ENCODE results near the gene ZSCAN25.

ZSCAN25 gene

DNA sequence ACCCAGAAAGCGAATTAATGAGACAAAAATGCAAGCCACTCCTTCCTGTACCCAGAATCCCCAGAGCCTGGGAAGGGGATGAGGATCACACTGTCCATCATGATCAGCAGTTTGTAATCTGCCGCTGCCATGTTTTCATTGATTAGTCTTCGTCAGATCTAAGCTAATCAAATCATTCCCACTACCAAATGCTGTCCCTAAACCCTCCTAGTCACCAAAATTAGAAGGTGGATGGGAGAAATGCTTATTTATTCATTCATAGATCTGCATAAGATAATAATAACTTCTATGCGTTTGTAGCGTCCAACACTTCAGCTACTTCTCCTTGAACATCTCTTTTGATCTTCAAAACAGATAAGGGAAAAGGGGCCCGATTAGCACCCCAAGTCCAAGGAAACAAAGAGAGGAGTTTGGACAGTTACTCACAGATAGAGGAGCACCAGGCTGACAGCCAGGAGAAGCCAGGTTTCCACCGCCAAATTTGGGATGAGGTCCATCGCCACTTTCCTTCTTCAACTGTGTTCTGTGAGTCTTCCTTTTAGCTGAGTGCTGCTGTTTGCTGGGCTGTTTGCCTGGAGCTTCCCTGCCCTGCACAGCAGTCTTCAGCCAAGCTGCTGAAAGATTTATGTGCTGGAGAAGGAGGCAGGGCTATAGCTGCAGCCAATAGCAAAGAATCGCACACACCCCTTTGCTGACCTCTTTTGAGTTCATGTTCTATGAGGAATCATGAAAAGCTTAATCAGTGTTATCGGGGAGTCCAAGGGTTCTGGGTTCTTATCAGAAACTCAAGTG lies 62.9 kb downstream of the ZSCAN25 start, which contains the start of gene CYP3A5:
Gene CYP3A5, minus strand, starts transcription at position 597 of the 792 bp plus-strand sequence. Its CDS starts 100 bp downstream, at position 497.
- TF ChIP-seq SIN3A (IDR thresholded peaks at IDR 0.05; ENCODE audit: borderline replicate concordance, insufficient read depth, low read length) (no peak), FOXP2 (optimal IDR thresholded peaks at IDR 0.05; ENCODE audit: borderline replicate concordance, extremely low read depth, extremely low read length, insufficient read depth) (no peak)
- TF ChIP-seq, protein P1, sequence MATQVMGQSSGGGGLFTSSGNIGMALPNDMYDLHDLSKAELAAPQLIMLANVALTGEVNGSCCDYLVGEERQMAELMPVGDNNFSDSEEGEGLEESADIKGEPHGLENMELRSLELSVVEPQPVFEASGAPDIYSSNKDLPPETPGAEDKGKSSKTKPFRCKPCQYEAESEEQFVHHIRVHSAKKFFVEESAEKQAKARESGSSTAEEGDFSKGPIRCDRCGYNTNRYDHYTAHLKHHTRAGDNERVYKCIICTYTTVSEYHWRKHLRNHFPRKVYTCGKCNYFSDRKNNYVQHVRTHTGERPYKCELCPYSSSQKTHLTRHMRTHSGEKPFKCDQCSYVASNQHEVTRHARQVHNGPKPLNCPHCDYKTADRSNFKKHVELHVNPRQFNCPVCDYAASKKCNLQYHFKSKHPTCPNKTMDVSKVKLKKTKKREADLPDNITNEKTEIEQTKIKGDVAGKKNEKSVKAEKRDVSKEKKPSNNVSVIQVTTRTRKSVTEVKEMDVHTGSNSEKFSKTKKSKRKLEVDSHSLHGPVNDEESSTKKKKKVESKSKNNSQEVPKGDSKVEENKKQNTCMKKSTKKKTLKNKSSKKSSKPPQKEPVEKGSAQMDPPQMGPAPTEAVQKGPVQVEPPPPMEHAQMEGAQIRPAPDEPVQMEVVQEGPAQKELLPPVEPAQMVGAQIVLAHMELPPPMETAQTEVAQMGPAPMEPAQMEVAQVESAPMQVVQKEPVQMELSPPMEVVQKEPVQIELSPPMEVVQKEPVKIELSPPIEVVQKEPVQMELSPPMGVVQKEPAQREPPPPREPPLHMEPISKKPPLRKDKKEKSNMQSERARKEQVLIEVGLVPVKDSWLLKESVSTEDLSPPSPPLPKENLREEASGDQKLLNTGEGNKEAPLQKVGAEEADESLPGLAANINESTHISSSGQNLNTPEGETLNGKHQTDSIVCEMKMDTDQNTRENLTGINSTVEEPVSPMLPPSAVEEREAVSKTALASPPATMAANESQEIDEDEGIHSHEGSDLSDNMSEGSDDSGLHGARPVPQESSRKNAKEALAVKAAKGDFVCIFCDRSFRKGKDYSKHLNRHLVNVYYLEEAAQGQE (IDR thresholded peaks at IDR 0.05; ENCODE audit: insufficient read depth in 1 of 2, low read depth in 2 of 2, low read length in 2 of 2): no peak
